NB4 (cell line): ENCODE results near the gene PCDHGA7.
"Not testable (repeated sequence)": the region's sequence is repeated elsewhere in the genome, so short reads cannot be mapped to it uniquely, and the experiment has no call there.

Source experiments
- DNase-seq: peaks from one replicate; pipeline ENCODE4 v3.0.0; 2010; ENCODE audit warnings: low read depth
- H3K4me3 ChIP-seq: one replicate; pipeline ENCODE4 v1.5.1; 2011; ENCODE audit warnings: mild to moderate bottlenecking, low read depth, low read length, moderate library complexity
- CTCF ChIP-seq: IDR thresholded peaks from one replicate; pipeline ENCODE4 v1.5.1; 2012; ENCODE audit warnings: low read depth, low read length
- MAX ChIP-seq: IDR thresholded peaks from 2 replicates; pipeline ENCODE4 v1.6.1; 2011; ENCODE audit warnings: low read depth, low read length
- MYC ChIP-seq: IDR thresholded peaks from 2 replicates; pipeline ENCODE4 v1.6.1; 2011; ENCODE audit warnings: low read depth, low read length
- POLR2A ChIP-seq: IDR thresholded peaks from 2 replicates; pipeline ENCODE4 v1.6.1; 2011; ENCODE audit warnings: mild to moderate bottlenecking; ENCODE audit not compliant: insufficient read length; ENCODE audit errors: extremely low read depth

PCDHGA7 gene

GRCh38 chr5:141374627-141375026, 7.9 kb upstream of the PCDHGA7 start:
- TF ChIP-seq MAX (no peak), MYC (no peak), POLR2A (no peak), CTCF (no peak)

DNA sequence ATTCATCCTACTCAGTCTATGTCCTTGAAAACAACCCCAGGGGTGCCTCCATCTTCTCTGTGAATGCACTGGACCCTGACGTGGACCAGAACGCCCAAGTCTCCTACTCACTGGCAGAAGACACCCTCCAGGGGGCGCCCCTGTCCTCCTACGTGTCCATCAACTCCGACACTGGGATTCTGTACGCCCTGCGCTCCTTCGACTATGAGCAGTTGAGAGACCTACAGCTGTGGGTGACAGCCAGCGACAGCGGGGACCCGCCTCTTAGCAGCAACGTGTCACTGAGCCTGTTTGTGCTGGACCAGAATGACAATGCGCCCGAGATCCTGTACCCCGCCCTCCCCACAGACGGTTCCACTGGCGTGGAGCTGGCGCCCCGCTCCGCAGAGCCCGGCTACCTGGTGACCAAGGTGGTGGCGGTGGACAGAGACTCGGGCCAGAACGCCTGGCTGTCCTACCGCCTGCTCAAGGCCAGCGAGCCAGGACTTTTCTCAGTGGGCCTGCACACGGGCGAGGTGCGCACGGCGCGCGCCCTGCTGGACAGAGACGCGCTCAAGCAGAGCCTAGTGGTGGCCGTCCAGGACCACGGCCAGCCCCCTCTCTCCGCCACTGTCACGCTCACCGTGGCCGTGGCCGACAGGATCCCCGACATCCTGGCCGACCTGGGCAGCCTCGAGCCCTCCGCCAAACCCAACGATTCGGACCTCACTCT, 6.9 kb upstream of the PCDHGA7 start:
- not testable (repeated sequence) for DNase-seq, H3K4me3 ChIP-seq
- TF ChIP-seq CTCF = peak; percentile 1

More at GRCh38 chr5:141374627-141375026, 7.9 kb upstream of the PCDHGA7 start:
- H3K4me3 ChIP-seq = no peak overlapping the region
- no peak for DNase-seq

DNA sequence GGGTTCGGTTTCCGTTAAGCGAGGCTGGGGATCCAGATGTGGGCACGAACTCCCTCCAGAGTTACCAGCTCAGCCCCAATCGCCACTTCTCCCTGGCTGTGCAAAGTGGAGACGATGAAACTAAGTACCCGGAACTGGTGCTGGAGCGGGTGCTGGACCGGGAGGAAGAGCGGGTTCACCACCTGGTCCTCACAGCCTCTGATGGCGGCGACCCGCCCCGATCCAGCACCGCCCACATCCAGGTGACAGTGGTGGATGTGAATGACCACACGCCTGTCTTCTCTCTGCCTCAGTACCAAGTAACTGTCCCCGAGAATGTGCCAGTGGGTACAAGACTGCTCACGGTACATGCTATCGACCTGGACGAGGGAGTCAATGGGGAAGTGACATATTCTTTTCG, 803 bp downstream of the PCDHGA7 start:
- no peak for DNase-seq
- TF ChIP-seq MAX (no peak), MYC (no peak), CTCF (no peak)
- H3K4me3 ChIP-seq = no peak overlapping the region

GRCh38 chr5:141384471-141385267, 2.1 kb downstream of the PCDHGA7 start:
- TF ChIP-seq CTCF (no peak), MYC (no peak)
- no peak overlapping the region for H3K4me3 ChIP-seq
- no peak for DNase-seq

DNA sequence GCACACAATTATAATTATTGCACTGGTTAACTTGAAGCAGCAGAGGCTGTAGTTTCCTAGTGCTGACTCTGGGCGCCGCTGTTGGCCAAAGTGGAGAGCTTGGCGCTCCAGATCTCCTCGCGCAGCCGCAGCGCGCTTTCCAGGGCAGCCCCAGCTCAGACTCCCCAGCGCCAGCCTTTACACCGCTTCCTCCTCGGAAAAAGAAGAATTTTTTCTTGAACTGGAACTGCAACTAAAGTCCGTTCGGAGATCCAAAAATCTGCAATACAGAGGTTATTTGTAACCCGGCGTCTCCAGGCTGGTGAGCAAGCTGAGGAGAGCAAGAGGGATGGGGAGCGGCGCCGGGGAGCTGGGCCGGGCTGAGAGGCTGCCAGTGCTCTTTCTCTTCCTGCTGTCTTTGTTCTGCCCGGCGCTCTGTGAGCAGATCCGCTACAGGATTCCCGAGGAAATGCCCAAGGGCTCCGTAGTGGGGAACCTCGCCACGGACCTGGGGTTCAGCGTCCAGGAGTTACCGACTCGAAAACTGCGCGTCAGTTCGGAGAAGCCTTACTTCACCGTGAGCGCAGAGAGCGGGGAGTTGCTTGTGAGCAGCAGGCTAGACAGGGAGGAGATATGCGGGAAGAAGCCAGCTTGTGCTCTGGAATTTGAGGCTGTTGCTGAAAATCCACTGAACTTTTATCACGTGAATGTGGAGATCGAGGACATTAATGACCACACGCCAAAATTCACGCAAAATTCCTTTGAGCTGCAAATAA, 5.2 kb downstream of the PCDHGA7 start, which contains the start of gene PCDHGB4:
TSS of gene PCDHGB4 (plus strand) at position 142 of the 755 bp plus-strand sequence. CDS start at position 329, 187 bp downstream.
- not testable (repeated sequence) for H3K4me3 ChIP-seq, DNase-seq

GRCh38 chr5:141388661-141389060, 6.1 kb downstream of the PCDHGA7 start:
- no peak for DNase-seq
- TF ChIP-seq POLR2A = no peak
- no peak for TF ChIP-seq CTCF
- no peak for TF ChIP-seq MYC
- no peak for TF ChIP-seq MAX
- H3K4me3 ChIP-seq = no peak overlapping the region
